Neural crest cell (in vitro differentiated cells): ENCODE measurements around the gene GYS2. TPM values are rescaled to one million over a fixed set of nuclear protein-coding genes. Genes with fewer than 3 reads are reported as not detected.
A peak's percentile ranks its signal among the peaks of the same experiment; 100 is the strongest.

Experiments used
- DNase-seq: peaks from one replicate; pipeline ENCODE4 v3.0.0; 2021; ENCODE audit warnings: low read depth, mixed read lengths, low spot score
- H3K27ac Mint-ChIP-seq: one replicate; pipeline ENCODE4 v1.8.0; 2021; ENCODE audit warnings: mild to moderate bottlenecking, mixed read lengths; ENCODE audit not compliant: unreplicated experiment
- H3K27me3 Mint-ChIP-seq: 2 replicates; pipeline ENCODE4 v1.8.0; 2021; ENCODE audit warnings: low read depth, mild to moderate bottlenecking, mixed read lengths
- H3K36me3 Mint-ChIP-seq: 2 replicates; pipeline ENCODE4 v1.8.0; 2021; ENCODE audit warnings: low read depth, mild to moderate bottlenecking, mixed read lengths
- H3K4me1 Mint-ChIP-seq: 2 replicates; pipeline ENCODE4 v1.8.0; 2021; ENCODE audit warnings: mixed read lengths
- H3K4me3 Mint-ChIP-seq: one replicate; pipeline ENCODE4 v1.8.0; 2021; ENCODE audit warnings: mild to moderate bottlenecking, mixed read lengths
- H3K9me3 Mint-ChIP-seq: 2 replicates; pipeline ENCODE4 v1.8.0; 2021; ENCODE audit warnings: mixed read lengths
- long read RNA-seq: library from polyadenylated mRNA; unstranded; transcript quantifications from one replicate; pipeline ENCODE4 v2.0.0, GENCODE V29; 2020
- total RNA-seq: library from RNA; stranded (reverse); gene quantifications from 2 replicates; pipeline ENCODE4 v1.2.1, GENCODE V29; 2021
- TF ChIP-seq, protein P1 (sequence below): fragments of 200-600 bp; sonication (generic); conservative IDR thresholded peaks from 2 replicates; pipeline ENCODE4 v1.5.0; 2021; ENCODE audit warnings: antibody characterized with exemption, mild to moderate bottlenecking

The GYS2 gene
- not detected in 2 replicates for total RNA-seq
- long read RNA-seq: 0 reads

DNA sequence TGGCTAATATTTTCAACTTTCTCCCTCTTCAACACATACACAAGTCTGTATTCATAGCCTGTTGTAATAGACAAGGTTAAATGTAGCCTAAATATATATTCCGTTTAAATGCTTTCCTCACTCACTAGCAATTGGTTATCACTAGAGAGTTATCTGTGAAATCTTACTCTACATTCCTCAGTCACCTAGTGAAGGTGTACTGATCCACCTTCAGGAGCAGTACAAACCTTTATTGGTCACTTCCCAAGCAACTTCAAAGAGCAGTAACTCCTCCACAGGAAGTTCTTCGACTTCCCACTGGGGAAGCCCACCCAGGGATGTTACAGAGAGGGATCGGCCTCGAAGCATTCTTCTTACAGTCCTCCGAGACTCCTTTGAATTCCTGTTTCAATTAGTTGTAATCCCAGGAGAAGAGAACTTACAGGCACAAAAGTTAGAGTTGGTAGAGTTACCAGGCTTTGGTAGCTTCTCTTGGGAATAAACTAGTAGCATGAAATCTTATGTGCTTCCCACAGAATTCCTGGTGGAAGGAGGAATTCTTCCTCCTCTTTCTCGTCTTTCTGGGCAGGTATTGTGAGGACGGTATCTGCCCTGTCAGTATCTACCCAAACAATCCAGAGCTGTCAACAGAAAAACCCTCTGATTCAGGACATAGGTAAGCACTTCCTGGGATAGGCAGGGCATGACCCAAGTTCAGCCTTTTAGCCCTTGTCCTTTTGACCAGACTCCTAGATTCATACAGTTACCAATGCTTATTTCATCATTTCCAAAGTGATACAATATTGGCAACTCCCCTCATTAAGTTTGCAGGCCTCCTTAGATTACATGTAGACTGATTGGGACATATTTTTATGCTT, at the start of gene GYS2:
Gene GYS2, minus strand, starts transcription at position 603 of the 857 bp plus-strand sequence. Its CDS starts 255 bp downstream, at position 348.
- Mint-ChIP-seq H3K27ac (no peak within 1 kb of the TSS), H3K4me3 (no peak within 1 kb of the TSS), H3K9me3 (no peaks in the 10 kb centered on the region), H3K4me1 (no peaks in the 10 kb centered on the region), H3K27me3 (peaks cover 3% of the 10 kb centered on the region), H3K36me3 (no peaks in the 10 kb centered on the region)
- DNase-seq: no peak
- TF ChIP-seq, protein P1, sequence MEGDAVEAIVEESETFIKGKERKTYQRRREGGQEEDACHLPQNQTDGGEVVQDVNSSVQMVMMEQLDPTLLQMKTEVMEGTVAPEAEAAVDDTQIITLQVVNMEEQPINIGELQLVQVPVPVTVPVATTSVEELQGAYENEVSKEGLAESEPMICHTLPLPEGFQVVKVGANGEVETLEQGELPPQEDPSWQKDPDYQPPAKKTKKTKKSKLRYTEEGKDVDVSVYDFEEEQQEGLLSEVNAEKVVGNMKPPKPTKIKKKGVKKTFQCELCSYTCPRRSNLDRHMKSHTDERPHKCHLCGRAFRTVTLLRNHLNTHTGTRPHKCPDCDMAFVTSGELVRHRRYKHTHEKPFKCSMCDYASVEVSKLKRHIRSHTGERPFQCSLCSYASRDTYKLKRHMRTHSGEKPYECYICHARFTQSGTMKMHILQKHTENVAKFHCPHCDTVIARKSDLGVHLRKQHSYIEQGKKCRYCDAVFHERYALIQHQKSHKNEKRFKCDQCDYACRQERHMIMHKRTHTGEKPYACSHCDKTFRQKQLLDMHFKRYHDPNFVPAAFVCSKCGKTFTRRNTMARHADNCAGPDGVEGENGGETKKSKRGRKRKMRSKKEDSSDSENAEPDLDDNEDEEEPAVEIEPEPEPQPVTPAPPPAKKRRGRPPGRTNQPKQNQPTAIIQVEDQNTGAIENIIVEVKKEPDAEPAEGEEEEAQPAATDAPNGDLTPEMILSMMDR: no peak

DNA sequence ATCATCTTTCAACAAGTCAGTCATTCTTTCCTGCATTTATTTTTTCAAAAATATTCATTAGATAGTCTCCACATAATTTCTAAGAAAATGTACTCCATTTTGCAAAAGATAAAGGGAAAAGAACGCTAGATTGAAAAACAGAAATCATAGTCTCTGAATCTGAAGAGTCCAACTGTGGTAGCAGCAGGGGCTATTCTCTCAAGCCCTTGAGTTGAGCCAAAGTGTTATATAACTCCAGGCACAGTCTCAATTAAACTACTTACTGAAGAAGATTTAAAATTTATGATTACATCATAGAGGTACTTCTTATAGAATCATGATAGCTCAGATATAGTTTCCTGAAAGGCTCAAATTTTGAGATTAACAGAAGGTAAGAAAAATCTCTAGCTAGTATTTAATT, 47.2 kb upstream of the GYS2 start:
- no peak for DNase-seq
- H3K27ac Mint-ChIP-seq: no peak overlapping the region
- H3K27me3 Mint-ChIP-seq: no peaks in the 10 kb centered on the region
- H3K4me1 Mint-ChIP-seq: peaks cover 77% of the 10 kb centered on the region
- no peaks in the 10 kb centered on the region for H3K9me3 Mint-ChIP-seq
- H3K36me3 Mint-ChIP-seq: peaks cover 33% of the 10 kb centered on the region
- no peak overlapping the region for H3K4me3 Mint-ChIP-seq
- TF ChIP-seq, protein P1: no peak

GRCh38 chr12:21650997-21651396, 46.4 kb upstream of the GYS2 start:
- H3K36me3 Mint-ChIP-seq: peaks cover 33% of the 10 kb centered on the region
- peak overlapping the region; percentile 38 for H3K27ac Mint-ChIP-seq
- H3K27me3 Mint-ChIP-seq: no peaks in the 10 kb centered on the region
- TF ChIP-seq, protein P1: no peak
- H3K4me3 Mint-ChIP-seq: peak overlapping the region; percentile 17
- DNase-seq: no peak
- peaks cover 76% of the 10 kb centered on the region for H3K4me1 Mint-ChIP-seq
- H3K9me3 Mint-ChIP-seq: no peaks in the 10 kb centered on the region

DNA sequence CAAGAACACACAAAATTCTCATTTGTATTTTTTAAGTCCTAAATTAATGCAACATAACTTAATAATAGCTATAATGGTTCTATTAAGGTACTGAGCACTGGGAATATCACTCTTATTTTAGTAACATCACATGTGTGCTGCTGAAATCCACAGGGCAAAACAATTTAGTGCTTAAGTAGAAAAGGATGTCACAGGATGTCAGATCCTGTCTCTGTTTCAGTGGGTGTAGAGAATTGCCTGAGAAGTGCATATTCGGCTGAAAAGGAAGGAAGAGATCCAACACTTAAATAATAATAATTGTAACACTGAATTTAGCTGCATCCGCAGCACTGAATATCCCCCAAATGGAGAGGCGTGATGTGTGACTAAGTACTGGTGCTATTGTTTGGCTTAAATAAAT, 44.4 kb upstream of the GYS2 start:
- H3K4me1 Mint-ChIP-seq: peaks cover 68% of the 10 kb centered on the region
- H3K27ac Mint-ChIP-seq: no peak overlapping the region
- H3K4me3 Mint-ChIP-seq: no peak overlapping the region
- no peaks in the 10 kb centered on the region for H3K9me3 Mint-ChIP-seq
- TF ChIP-seq, protein P1: no peak
- no peak for DNase-seq
- H3K36me3 Mint-ChIP-seq: peaks cover 27% of the 10 kb centered on the region
- no peaks in the 10 kb centered on the region for H3K27me3 Mint-ChIP-seq

DNA sequence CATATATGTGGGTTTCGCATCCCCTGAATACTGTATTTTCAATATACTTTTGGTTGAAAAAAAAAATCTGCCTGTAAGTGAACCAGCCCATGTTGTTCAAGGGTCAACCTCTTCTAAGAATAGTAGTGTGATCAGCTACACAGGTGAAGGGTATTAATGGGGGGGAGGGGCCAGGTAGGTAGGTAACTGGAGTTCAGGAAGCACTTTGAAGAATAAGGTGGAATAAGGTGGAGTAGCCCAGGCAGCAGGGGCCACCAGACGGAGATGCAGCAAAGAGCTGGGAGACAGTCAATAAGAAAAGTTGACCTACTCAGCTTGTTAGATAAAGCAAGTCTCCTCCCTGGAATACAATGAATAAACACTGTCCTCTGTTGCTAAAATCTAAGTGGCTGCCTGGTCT, 43.7 kb upstream of the GYS2 start:
- Mint-ChIP-seq H3K4me1 (peaks cover 62% of the 10 kb centered on the region), H3K9me3 (no peaks in the 10 kb centered on the region), H3K36me3 (peaks cover 28% of the 10 kb centered on the region), H3K27ac (no peak overlapping the region), H3K4me3 (no peak overlapping the region), H3K27me3 (no peaks in the 10 kb centered on the region)
- no peak for DNase-seq
- TF ChIP-seq, protein P1: no peak
